ENCODE data around the gene NR6A1. TPM values are rescaled to one million over a fixed set of nuclear protein-coding genes. Genes with fewer than 3 reads are reported as not detected.

NR6A1 gene
- total and polyA plus RNA-seq, 2 of the 8 experiments (the other 6 are each of a cell fraction or from before 2014, with no cell fraction given), result 93.2 to 237 TPM

DNA sequence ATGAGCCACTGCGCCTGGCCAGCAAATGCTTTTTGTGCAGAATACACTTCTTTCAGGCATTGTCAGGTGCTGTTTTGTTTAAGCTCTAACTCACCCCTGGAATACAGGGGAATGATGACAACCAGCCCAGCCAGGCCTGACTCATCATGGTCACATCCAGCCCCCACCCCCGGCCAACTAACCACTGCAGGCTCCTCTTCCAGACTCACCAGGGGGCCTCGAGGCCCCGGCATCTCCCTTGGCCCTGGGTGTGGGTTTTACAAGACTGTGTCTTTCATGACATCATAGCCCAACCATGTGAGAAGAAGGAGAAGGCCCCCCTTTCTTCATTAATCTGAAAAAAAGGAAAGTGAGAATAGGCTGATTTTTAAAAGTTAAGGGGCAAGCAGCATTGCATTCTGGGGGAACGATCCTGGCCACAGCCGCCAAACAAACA is 41.3 kb upstream of the NR6A1 start:
- H2AFZ ChIP-seq (ENCODE audit: low read length), result no peak overlapping the region
- no peak overlapping the region for H3K27ac ChIP-seq (ENCODE audit: low read depth, low read length)
- no peak overlapping the region for H4K8ac ChIP-seq (ENCODE audit: extremely low read depth, insufficient read depth, low read length)
- no peak overlapping the region for H3K18ac ChIP-seq (ENCODE audit: extremely low read depth, low read length)
- no peak overlapping the region for H2BK15ac ChIP-seq (ENCODE audit: low read length)
- H3K36me3 ChIP-seq (ENCODE audit: control insufficient read depth in 2 of 4, insufficient read depth in 4 of 4, low read length in 3 of 4), result no peaks in the 10 kb centered on the region
- H3K23me2 ChIP-seq (ENCODE audit: low read depth, low read length), result peaks cover 2% of the 10 kb centered on the region; the same call in 1 of the 2 replicates
- no peaks in the 10 kb centered on the region for H4K20me1 ChIP-seq (replicated peaks in 1 of 2; ENCODE audit: control insufficient read depth in 1 of 2, insufficient read depth in 2 of 2, low read length in 2 of 2)
- no peak overlapping the region for H2BK12ac ChIP-seq (ENCODE audit: low read depth, low read length)
- H3K14ac ChIP-seq (ENCODE audit: insufficient read length), result no peak overlapping the region
- H3K4ac ChIP-seq (replicated peaks; ENCODE audit: insufficient read length, low read depth, low read length), result no peak overlapping the region
- H3K23ac ChIP-seq (ENCODE audit: insufficient read length), result no peak overlapping the region
- no peak overlapping the region for H4K91ac ChIP-seq (replicated peaks; ENCODE audit: insufficient read length, low read length)
- H3K9ac ChIP-seq (replicated peaks in 1 of 4; ENCODE audit: extremely low read depth in 1 of 4, low read depth in 3 of 4, low read length in 3 of 4), result no peak overlapping the region
- peaks cover 10 to 25% (median 16%) of the 10 kb centered on the region in 4 experiments for H3K4me1 ChIP-seq (replicated peaks in 1 of 4; ENCODE audit: control insufficient read depth in 3 of 4, insufficient read depth in 4 of 4, low read length in 3 of 4)
- H3K79me2 ChIP-seq (ENCODE audit: control insufficient read depth in 1 of 2, insufficient read depth in 2 of 2, low read length in 2 of 2), result no peaks in the 10 kb centered on the region
- H2AK5ac ChIP-seq (ENCODE audit: low read depth, low read length), result no peak overlapping the region
- no peak overlapping the region for H3K4me3 ChIP-seq (ENCODE audit: extremely low read depth in 1 of 4, insufficient read depth in 2 of 4, low read depth in 3 of 4, low read length in 4 of 4)
- POLR2A ChIA-PET (ENCODE audit: partially characterized antibody), result interaction anchor here (0.6 to 5.9 kb wide), 6 partner anchors 12 to 50 kb away, joined by 3 to 23 read pairs (median 4); partner anchors contain the start of genes ARPC5L and RPL35
- H2BK5ac ChIP-seq (ENCODE audit: low read depth, low read length), result no peak overlapping the region
- FAIRE-seq (no peak), DNase-seq (ENCODE audit: low read depth in 1 of 2, low spot score in 2 of 2) (peak in 1 of 2 experiments; percentile 64)
- H4K5ac ChIP-seq (ENCODE audit: insufficient read length, low read depth, low read length), result no peak overlapping the region
- no peak overlapping the region for H2BK20ac ChIP-seq (ENCODE audit: low read length)
- H3K9me3 ChIP-seq (ENCODE audit: insufficient read depth in 2 of 2, low read depth in 1 of 2, low read length in 1 of 2), result no peaks in the 10 kb centered on the region
- no peak overlapping the region for H3K4me2 ChIP-seq (ENCODE audit: insufficient read depth in 1 of 2, low read depth in 2 of 2, low read length in 2 of 2)
- WGBS, 2 experiments (ENCODE audit: extremely low coverage in 1 of 2, insufficient coverage in 1 of 2, insufficient read length in 1 of 2, insufficient replicate concordance in 2 of 2, low coverage in 1 of 2, low lambda C conversion rate in 2 of 2, missing lambda C conversion rate in 1 of 2), result 85% methylated on average over 6 of the region's 6 CpGs; no CpG with 5 or more reads in 1 of the 2 experiments
- no peaks in the 10 kb centered on the region for H3K79me1 ChIP-seq (ENCODE audit: low read depth, low read length)
- H3K27me3 ChIP-seq (replicated peaks in 1 of 4; ENCODE audit: control insufficient read depth in 3 of 4, extremely low read depth in 1 of 4, insufficient read depth in 3 of 4, low read length in 3 of 4), result no peaks in the 10 kb centered on the region
- no peak overlapping the region for H2BK120ac ChIP-seq (replicated peaks; ENCODE audit: low read depth, low read length)
- CTCF ChIA-PET (ENCODE audit: partially characterized antibody), result interaction anchor here (0.5 to 65.2 kb wide), 13 partner anchors 10 to 37 kb away, joined by 3 to 1529 read pairs (median 3); partner anchors contain the start of genes ARPC5L, NR6A1, OLFML2A and RPL35
- H3K56ac ChIP-seq (replicated peaks; ENCODE audit: insufficient read length, low read depth, low read length), result no peak overlapping the region
- TF ChIP-seq JUND (IDR thresholded peaks at IDR 0.05; ENCODE audit: low read length) (0 out of 2 replicates have a peak, but pooled peaks have one; percentile 30), HDAC2 (IDR thresholded peaks at IDR 0.05; ENCODE audit: borderline replicate concordance in 1 of 2, low read depth in 2 of 2, low read length in 2 of 2) (no peak)

Data from H1 (cell line).